ENCODE results near the gene ZNF529. TPM values are rescaled to one million over a fixed set of nuclear protein-coding genes. Genes with fewer than 3 reads are reported as not detected.
"Not testable (repeated sequence)": the region's sequence is repeated elsewhere in the genome, so short reads cannot be mapped to it uniquely, and the experiment has no call there.

ZNF529 gene
- 10 to 100 TPM; 18.5 to 19.2 TPM for total RNA-seq

GRCh38 chr19:36573020-36573894 lies at the start of gene ZNF529:
ZNF529 (minus strand) TSS chr19:36573292; CDS start chr19:36572346, 946 bp downstream.
- H3K9me3 Mint-ChIP-seq, result peaks cover 6% of the 10 kb centered on the region
- H3K4me1 Mint-ChIP-seq (ENCODE audit: low read depth), result peaks cover 27% of the 10 kb centered on the region
- intact Hi-C loops (cut with micrococcal nuclease), result no loop called here
- peak; percentile 92 for DNase-seq
- ATAC-seq, result peak; percentile 90
- peak within 1 kb of the TSS; percentile 83 for H3K4me3 Mint-ChIP-seq
- CTCF ChIA-PET, result no interaction called here
- peaks cover 73% of the 10 kb centered on the region for H3K36me3 Mint-ChIP-seq (ENCODE audit: low read depth)
- no peaks in the 10 kb centered on the region for H3K27me3 Mint-ChIP-seq
- POLR2A ChIA-PET, result interaction anchor here (0.8 to 2.5 kb wide), 9 partner anchors 8 to 357 kb away, joined by 3 to 14 read pairs (median 4); partner anchors contain the start of genes ZNF260, ZNF382, ZNF566 and ZNF790
- no peak for TF ChIP-seq CTCF (IDR thresholded peaks at IDR 0.05)
- peak within 1 kb of the TSS; percentile 95 for H3K27ac Mint-ChIP-seq

- ChIA-PET CTCF (no interaction called here), POLR2A (interaction anchor here (1.0 to 2.9 kb wide), 7 partner anchors 20 to 117 kb away, joined by 3 to 15 read pairs (median 5); partner anchors contain the start of genes ZNF461, ZNF529 and ZNF566)
- H3K36me3 Mint-ChIP-seq (ENCODE audit: low read depth), result peaks cover 52% of the 10 kb centered on the region
- DNase-seq (no peak), ATAC-seq (peak; percentile 19)
- peaks cover 10% of the 10 kb centered on the region for H3K9me3 Mint-ChIP-seq
- intact Hi-C loops (cut with micrococcal nuclease), result no loop called here
- H3K4me1 Mint-ChIP-seq (ENCODE audit: low read depth), result peaks cover 21% of the 10 kb centered on the region
- no peak for TF ChIP-seq CTCF (IDR thresholded peaks at IDR 0.05)
- peak overlapping the region; percentile 98 for H3K27ac Mint-ChIP-seq
- no peaks in the 10 kb centered on the region for H3K27me3 Mint-ChIP-seq
- H3K4me3 Mint-ChIP-seq, result peak overlapping the region; percentile 98
Measured at GRCh38 chr19:36605877-36606478, 32.9 kb upstream of the ZNF529 start.

- peak within 1 kb of the TSS; percentile 98 for H3K4me3 Mint-ChIP-seq
- no peak for TF ChIP-seq CTCF (IDR thresholded peaks at IDR 0.05)
- H3K4me1 Mint-ChIP-seq (ENCODE audit: low read depth), result peaks cover 21% of the 10 kb centered on the region
- peaks cover 46% of the 10 kb centered on the region for H3K36me3 Mint-ChIP-seq (ENCODE audit: low read depth)
- intact Hi-C loops (cut with micrococcal nuclease), result no loop called here
- peak within 1 kb of the TSS; percentile 98 for H3K27ac Mint-ChIP-seq
- DNase-seq (peak; percentile 89), ATAC-seq (peak; percentile 81)
- CTCF ChIA-PET, result no interaction called here
- POLR2A ChIA-PET, result interaction anchor here (0.6 to 2.9 kb wide), 15 partner anchors 9 to 990 kb away, joined by 3 to 15 read pairs (median 4); partner anchors contain the start of genes ZNF146, ZNF461, ZNF529 and ZNF540
- peaks cover 10% of the 10 kb centered on the region for H3K9me3 Mint-ChIP-seq
- no peaks in the 10 kb centered on the region for H3K27me3 Mint-ChIP-seq
Measured at GRCh38 chr19:36605101-36605876, 32.2 kb upstream of the ZNF529 start, which contains the start of gene ZNF382. ZNF382 (plus strand) TSS chr19:36605313; CDS start chr19:36609915, 4,602 bp downstream.

GRCh38 chr19:36604656-36605100 lies 31.6 kb upstream of the ZNF529 start:
- ChIA-PET CTCF (no interaction called here), POLR2A (interaction anchor here (0.6 to 2.9 kb wide), 15 partner anchors 9 to 990 kb away, joined by 3 to 15 read pairs (median 4); partner anchors contain the start of genes ZNF146, ZNF461, ZNF529 and ZNF540)
- H3K27me3 Mint-ChIP-seq, result no peaks in the 10 kb centered on the region
- intact Hi-C loops (cut with micrococcal nuclease), result no loop called here
- H3K4me1 Mint-ChIP-seq (ENCODE audit: low read depth), result peaks cover 21% of the 10 kb centered on the region
- H3K9me3 Mint-ChIP-seq, result peaks cover 8% of the 10 kb centered on the region
- ATAC-seq (peak; percentile 94), DNase-seq (peak; percentile 94)
- TF ChIP-seq CTCF (IDR thresholded peaks at IDR 0.05), result no peak
- H3K27ac Mint-ChIP-seq, result peak overlapping the region; percentile 98
- peak overlapping the region; percentile 98 for H3K4me3 Mint-ChIP-seq
- peaks cover 44% of the 10 kb centered on the region for H3K36me3 Mint-ChIP-seq (ENCODE audit: low read depth)

GRCh38 chr19:36602681-36603080 lies 29.6 kb upstream of the ZNF529 start:
- H3K4me3 Mint-ChIP-seq; H3K27ac Mint-ChIP-seq; H3K9me3 Mint-ChIP-seq; DNase-seq; H3K27me3 Mint-ChIP-seq; CTCF ChIA-PET; intact Hi-C loops (cut with micrococcal nuclease); ATAC-seq: not testable (repeated sequence)
- Mint-ChIP-seq H3K4me1 (ENCODE audit: low read depth) (peaks cover 21% of the 10 kb centered on the region), H3K36me3 (ENCODE audit: low read depth) (peaks cover 32% of the 10 kb centered on the region)
- POLR2A ChIA-PET, result interaction anchor here (1.0 kb wide), 1 partner anchor 74 kb away, joined by 5 read pairs; no protein-coding TSS in a partner anchor
